ENCODE results near the gene AGBL4.
"Not testable (repeated sequence)": the region's sequence is repeated elsewhere in the genome, so short reads cannot be mapped to it uniquely, and the experiment has no call there.

Gene AGBL4

GRCh38 chr1:49294539-49294938, 729.2 kb downstream of the AGBL4 start:
- no peak for DNase-seq

- DNase-seq, result no peak
These were observed 730.7 kb downstream of the AGBL4 start for GRCh38 chr1:49293016-49293415.

- not testable (repeated sequence) for DNase-seq
These were observed 766.3 kb downstream of the AGBL4 start for GRCh38 chr1:49257211-49258049.

GRCh38 chr1:49252917-49253316, 770.8 kb downstream of the AGBL4 start:
- DNase-seq, result no peak

- no peak for DNase-seq
These were observed 772.6 kb downstream of the AGBL4 start for GRCh38 chr1:49251019-49251784.

GRCh38 chr1:49240709-49241221, 783.0 kb downstream of the AGBL4 start:
- no peak for DNase-seq

- no peak for DNase-seq
These were observed 788.8 kb downstream of the AGBL4 start for GRCh38 chr1:49234988-49235387.

- DNase-seq, result no peak
These were observed 794.2 kb downstream of the AGBL4 start for GRCh38 chr1:49229555-49229954.

- DNase-seq, result no peak
These were observed 797.0 kb downstream of the AGBL4 start for GRCh38 chr1:49226758-49227157.

GRCh38 chr1:49225464-49225863, 798.3 kb downstream of the AGBL4 start:
- no peak for DNase-seq

- no peak for DNase-seq
These were observed 810.5 kb downstream of the AGBL4 start for GRCh38 chr1:49213301-49213700.

GRCh38 chr1:49208712-49209111, 815.0 kb downstream of the AGBL4 start:
- no peak for DNase-seq

GRCh38 chr1:49204720-49205119, 819.0 kb downstream of the AGBL4 start:
- DNase-seq, result no peak

- DNase-seq, result no peak
These were observed 823.0 kb downstream of the AGBL4 start for GRCh38 chr1:49200738-49201137.

- no peak for DNase-seq
These were observed 824.2 kb downstream of the AGBL4 start for GRCh38 chr1:49199564-49199963.

GRCh38 chr1:49197081-49197480, 826.7 kb downstream of the AGBL4 start:
- DNase-seq, result no peak

- no peak for DNase-seq
These were observed 833.6 kb downstream of the AGBL4 start for GRCh38 chr1:49190138-49190537.

GRCh38 chr1:49187056-49187455, 836.7 kb downstream of the AGBL4 start:
- DNase-seq, result no peak

GRCh38 chr1:49185450-49185980, 838.2 kb downstream of the AGBL4 start:
- DNase-seq, result no peak

- DNase-seq, result no peak
These were observed 840.3 kb downstream of the AGBL4 start for GRCh38 chr1:49183489-49183888.

- no peak for DNase-seq
These were observed 842.7 kb downstream of the AGBL4 start for GRCh38 chr1:49181033-49181432.

- DNase-seq, result no peak
These were observed 851.7 kb downstream of the AGBL4 start for GRCh38 chr1:49171941-49172593.

- DNase-seq, result no peak
These were observed 857.7 kb downstream of the AGBL4 start for GRCh38 chr1:49166031-49166430.
